Astrocyte (in vitro differentiated cells and primary cell): ENCODE results near the gene POLG.

Source experiments
- EZH2 ChIP-seq: IDR thresholded peaks from 2 replicates; pipeline ENCODE4 v1.6.1; 2012; ENCODE audit warnings: mild to moderate bottlenecking, low read length, inconsistent platforms; ENCODE audit not compliant: insufficient read depth
- TF ChIP-seq, protein P1 (sequence below): IDR thresholded peaks from 2 replicates; pipeline ENCODE4 v1.5.1; 2011; ENCODE audit warnings: low read depth, mild to moderate bottlenecking, inconsistent platforms, low read length, moderate library complexity; ENCODE audit not compliant: insufficient read depth

DNA sequence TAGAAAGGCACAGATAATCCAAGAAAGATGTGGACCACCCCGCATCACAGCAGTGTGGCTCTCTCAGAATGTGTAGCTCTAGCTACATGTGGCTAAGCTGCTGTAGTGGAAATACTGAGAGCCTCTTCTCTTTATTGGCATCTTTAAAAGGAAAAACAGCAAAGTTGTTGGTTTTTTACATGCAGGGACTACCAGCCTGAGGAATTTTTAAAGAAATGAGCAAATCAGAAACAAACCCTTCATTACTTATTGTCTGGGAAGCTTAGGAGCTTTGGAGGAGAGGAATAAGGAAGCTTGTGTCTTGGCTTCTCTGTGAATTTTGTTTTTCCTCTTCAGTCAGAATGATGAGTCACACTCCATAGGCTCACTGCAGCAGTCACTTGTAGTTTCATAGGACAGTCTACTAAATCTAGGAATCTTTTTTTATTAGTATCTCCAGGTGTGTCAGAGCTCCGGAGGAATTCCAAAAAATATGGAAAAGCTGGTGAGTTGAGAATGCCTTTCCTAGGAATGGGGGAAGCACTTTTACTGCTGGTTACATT is 27.5 kb downstream of the POLG start:
- TF ChIP-seq, protein P1, sequence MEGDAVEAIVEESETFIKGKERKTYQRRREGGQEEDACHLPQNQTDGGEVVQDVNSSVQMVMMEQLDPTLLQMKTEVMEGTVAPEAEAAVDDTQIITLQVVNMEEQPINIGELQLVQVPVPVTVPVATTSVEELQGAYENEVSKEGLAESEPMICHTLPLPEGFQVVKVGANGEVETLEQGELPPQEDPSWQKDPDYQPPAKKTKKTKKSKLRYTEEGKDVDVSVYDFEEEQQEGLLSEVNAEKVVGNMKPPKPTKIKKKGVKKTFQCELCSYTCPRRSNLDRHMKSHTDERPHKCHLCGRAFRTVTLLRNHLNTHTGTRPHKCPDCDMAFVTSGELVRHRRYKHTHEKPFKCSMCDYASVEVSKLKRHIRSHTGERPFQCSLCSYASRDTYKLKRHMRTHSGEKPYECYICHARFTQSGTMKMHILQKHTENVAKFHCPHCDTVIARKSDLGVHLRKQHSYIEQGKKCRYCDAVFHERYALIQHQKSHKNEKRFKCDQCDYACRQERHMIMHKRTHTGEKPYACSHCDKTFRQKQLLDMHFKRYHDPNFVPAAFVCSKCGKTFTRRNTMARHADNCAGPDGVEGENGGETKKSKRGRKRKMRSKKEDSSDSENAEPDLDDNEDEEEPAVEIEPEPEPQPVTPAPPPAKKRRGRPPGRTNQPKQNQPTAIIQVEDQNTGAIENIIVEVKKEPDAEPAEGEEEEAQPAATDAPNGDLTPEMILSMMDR, result no peak
- TF ChIP-seq EZH2, result no peak
